ENCODE data around the gene EEF1AKMT2. TPM values are rescaled to one million over a fixed set of nuclear protein-coding genes. Genes with fewer than 3 reads are reported as not detected.
A peak's percentile ranks its signal among the peaks of the same experiment; 100 is the strongest.

The EEF1AKMT2 gene
- total RNA-seq, 1 donor from 2014 or later, result 17.9 TPM

- intact Hi-C loops (cut with DNase I), result loop anchor here (5.0 kb wide), 2 partner anchors 40 to 120 kb away; no protein-coding TSS in a partner anchor
- H3K27ac ChIP-seq, result peak overlapping the region; percentile 90
- DNase-seq (ENCODE audit: extremely low spot score in 2 of 2), result peak in 1 of 2 donors; percentile 88
- H3K4me1 ChIP-seq, result peaks cover 83% of the 10 kb centered on the region
- no peaks in the 10 kb centered on the region for H3K36me3 ChIP-seq
- H3K9me3 ChIP-seq, result no peaks in the 10 kb centered on the region
- TF ChIP-seq, protein P1, sequence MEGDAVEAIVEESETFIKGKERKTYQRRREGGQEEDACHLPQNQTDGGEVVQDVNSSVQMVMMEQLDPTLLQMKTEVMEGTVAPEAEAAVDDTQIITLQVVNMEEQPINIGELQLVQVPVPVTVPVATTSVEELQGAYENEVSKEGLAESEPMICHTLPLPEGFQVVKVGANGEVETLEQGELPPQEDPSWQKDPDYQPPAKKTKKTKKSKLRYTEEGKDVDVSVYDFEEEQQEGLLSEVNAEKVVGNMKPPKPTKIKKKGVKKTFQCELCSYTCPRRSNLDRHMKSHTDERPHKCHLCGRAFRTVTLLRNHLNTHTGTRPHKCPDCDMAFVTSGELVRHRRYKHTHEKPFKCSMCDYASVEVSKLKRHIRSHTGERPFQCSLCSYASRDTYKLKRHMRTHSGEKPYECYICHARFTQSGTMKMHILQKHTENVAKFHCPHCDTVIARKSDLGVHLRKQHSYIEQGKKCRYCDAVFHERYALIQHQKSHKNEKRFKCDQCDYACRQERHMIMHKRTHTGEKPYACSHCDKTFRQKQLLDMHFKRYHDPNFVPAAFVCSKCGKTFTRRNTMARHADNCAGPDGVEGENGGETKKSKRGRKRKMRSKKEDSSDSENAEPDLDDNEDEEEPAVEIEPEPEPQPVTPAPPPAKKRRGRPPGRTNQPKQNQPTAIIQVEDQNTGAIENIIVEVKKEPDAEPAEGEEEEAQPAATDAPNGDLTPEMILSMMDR (IDR thresholded peaks at IDR 0.05), result peak in 1 of 3 experiments; percentile 19
- TF ChIP-seq POLR2A (IDR thresholded peaks at IDR 0.05), result no peak
- peak; percentile 20 to 54 for TF ChIP-seq POLR2AphosphoS5 (IDR thresholded peaks at IDR 0.05; ENCODE audit: insufficient read depth in 1 of 2, low read depth in 1 of 2)
- no peaks in the 10 kb centered on the region for H3K27me3 ChIP-seq
- H3K4me3 ChIP-seq, result peak overlapping the region; percentile 74 to 87
Measured at GRCh38 chr10:124742413-124743190, 49.1 kb downstream of the EEF1AKMT2 start.

- Histone ChIP-seq H3K27me3 (no peaks in the 10 kb centered on the region), H3K4me3 (peak overlapping the region; percentile 74 to 87), H3K9me3 (no peaks in the 10 kb centered on the region), H3K4me1 (peaks cover 84% of the 10 kb centered on the region), H3K27ac (peak overlapping the region; percentile 90), H3K36me3 (no peaks in the 10 kb centered on the region)
- TF ChIP-seq, protein P1 (IDR thresholded peaks at IDR 0.05), result no peak
- TF ChIP-seq POLR2AphosphoS5 (IDR thresholded peaks at IDR 0.05; ENCODE audit: insufficient read depth in 1 of 2, low read depth in 1 of 2) (no peak), POLR2A (IDR thresholded peaks at IDR 0.05) (no peak)
- DNase-seq (ENCODE audit: extremely low spot score in 2 of 2), result peak in 1 of 2 donors; percentile 88
- intact Hi-C loops (cut with DNase I), result loop anchor here (5.0 kb wide), 2 partner anchors 40 to 120 kb away; no protein-coding TSS in a partner anchor
Measured at GRCh38 chr10:124741922-124742412, 49.7 kb downstream of the EEF1AKMT2 start.

- H3K4me1 ChIP-seq, result peaks cover 85% of the 10 kb centered on the region
- TF ChIP-seq POLR2A (IDR thresholded peaks at IDR 0.05) (no peak), POLR2AphosphoS5 (IDR thresholded peaks at IDR 0.05; ENCODE audit: insufficient read depth in 1 of 2, low read depth in 1 of 2) (peak in 1 of 2 donors; percentile 58)
- TF ChIP-seq, protein P1 (IDR thresholded peaks at IDR 0.05), result peak; percentile 64 to 98 (median 73)
- intact Hi-C loops (cut with DNase I), result loop anchor here (5.0 kb wide), 2 partner anchors 39 to 119 kb away; no protein-coding TSS in a partner anchor
- no peaks in the 10 kb centered on the region for H3K36me3 ChIP-seq
- peak overlapping the region; percentile 13 to 87 for H3K4me3 ChIP-seq
- peak overlapping the region; percentile 90 for H3K27ac ChIP-seq
- H3K27me3 ChIP-seq, result no peaks in the 10 kb centered on the region
- H3K9me3 ChIP-seq, result no peaks in the 10 kb centered on the region
- peak in 1 of 2 donors; percentile 88 for DNase-seq (ENCODE audit: extremely low spot score in 2 of 2)
Measured at GRCh38 chr10:124741281-124741921, 50.3 kb downstream of the EEF1AKMT2 start.

GRCh38 chr10:124740369-124741280, 51.1 kb downstream of the EEF1AKMT2 start:
- Histone ChIP-seq H3K36me3 (no peaks in the 10 kb centered on the region), H3K9me3 (no peaks in the 10 kb centered on the region), H3K4me1 (peaks cover 85% of the 10 kb centered on the region), H3K27me3 (no peaks in the 10 kb centered on the region), H3K27ac (peak overlapping the region; percentile 90), H3K4me3 (peak overlapping the region; percentile 10 to 13)
- peak in 1 of 2 donors; percentile 92 for DNase-seq (ENCODE audit: extremely low spot score in 2 of 2)
- intact Hi-C loops (cut with DNase I), result loop anchor here (5.0 kb wide), 2 partner anchors 38 to 118 kb away; no protein-coding TSS in a partner anchor
- TF ChIP-seq POLR2A (IDR thresholded peaks at IDR 0.05), result no peak
- TF ChIP-seq, protein P1 (IDR thresholded peaks at IDR 0.05), result no peak
- peak in 1 of 2 donors; percentile 65 for TF ChIP-seq POLR2AphosphoS5 (IDR thresholded peaks at IDR 0.05; ENCODE audit: insufficient read depth in 1 of 2, low read depth in 1 of 2)

Measured in vagina (tissue), 2 donors.